GM19035 (cell line): ENCODE results near the gene ATP8A2.

Experiments used
- ATAC-seq: cut with Tn5 transposase; IDR thresholded peaks from one replicate; pipeline ENCODE4 v1.9.1; 2021; ENCODE audit not compliant: unreplicated experiment

The ATP8A2 gene

DNA sequence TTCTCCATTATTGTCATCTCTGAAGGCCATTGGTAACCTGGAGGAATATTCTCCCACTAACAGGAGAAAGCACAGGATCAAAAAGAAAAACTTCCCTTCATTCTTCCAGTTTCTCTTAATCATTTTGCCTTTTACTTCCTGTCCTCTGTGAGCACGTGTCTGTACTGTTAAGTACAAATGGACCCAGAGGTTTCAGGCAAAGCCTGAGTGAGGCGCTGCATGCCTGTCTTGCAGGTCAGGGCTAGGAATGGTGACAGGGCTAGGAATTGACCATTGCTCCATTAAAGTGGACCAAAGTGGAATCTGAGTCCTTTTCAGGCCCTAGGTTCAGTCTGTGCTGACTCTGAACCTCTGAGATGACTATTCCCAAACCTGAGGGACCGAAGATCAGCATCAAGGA lies 353.3 kb downstream of the ATP8A2 start:
- ATAC-seq = no peak

GRCh38 chr13:25727250-25727649 lies 355.5 kb downstream of the ATP8A2 start:
- no peak for ATAC-seq

GRCh38 chr13:25727810-25728209 lies 356.0 kb downstream of the ATP8A2 start:
- ATAC-seq = no peak

DNA sequence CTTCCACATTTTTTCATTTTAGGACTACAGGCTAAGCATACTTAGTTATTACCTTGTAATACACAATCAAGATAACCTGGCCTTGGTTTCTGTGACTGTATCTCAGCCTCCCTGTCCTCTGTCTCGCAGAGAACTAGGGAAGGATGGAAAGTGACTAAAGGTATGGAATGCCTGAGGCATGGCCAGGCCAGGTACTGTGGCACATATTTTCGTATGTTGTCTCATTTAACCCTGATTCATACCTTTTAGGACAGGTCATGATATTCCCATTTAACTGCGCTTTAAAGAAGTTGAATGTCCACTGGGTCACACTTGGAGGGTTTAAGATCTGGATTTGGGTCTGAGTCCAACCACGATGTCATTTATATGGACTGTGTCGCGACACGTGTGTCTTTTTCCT lies 357.4 kb downstream of the ATP8A2 start:
- ATAC-seq = no peak

DNA sequence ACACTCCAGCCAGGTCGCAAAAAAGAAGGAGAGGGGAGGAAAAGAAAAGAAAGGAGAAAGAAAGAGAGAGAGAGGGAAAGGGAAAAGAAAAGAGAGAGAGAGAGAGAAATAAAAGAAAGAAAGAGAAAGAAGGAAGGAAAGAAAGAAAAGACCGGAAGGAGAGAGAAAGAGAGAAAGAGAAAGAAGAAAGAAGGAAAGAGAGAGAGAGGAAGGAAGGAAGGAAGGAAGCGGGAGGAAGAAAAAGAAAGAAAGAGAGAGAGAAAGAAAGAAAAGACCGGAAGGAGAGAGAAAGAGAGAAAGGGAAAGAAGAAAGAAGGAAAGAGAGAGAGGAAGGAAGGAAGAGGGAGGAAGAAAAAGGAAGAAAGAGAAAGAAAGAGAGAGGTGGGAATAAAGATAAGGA lies 359.3 kb downstream of the ATP8A2 start:
- no peak for ATAC-seq

GRCh38 chr13:25731536-25731935 lies 359.8 kb downstream of the ATP8A2 start:
- ATAC-seq = no peak

GRCh38 chr13:25732111-25732865 lies 360.5 kb downstream of the ATP8A2 start:
- no peak for ATAC-seq

- no peak for ATAC-seq
Observed at GRCh38 chr13:25733001-25733491, 361.3 kb downstream of the ATP8A2 start.

GRCh38 chr13:25733696-25734435 lies 362.1 kb downstream of the ATP8A2 start:
- ATAC-seq = no peak

GRCh38 chr13:25738342-25739196 lies 366.8 kb downstream of the ATP8A2 start:
- ATAC-seq = no peak

GRCh38 chr13:25739376-25739775 lies 367.6 kb downstream of the ATP8A2 start:
- no peak for ATAC-seq

GRCh38 chr13:25741796-25742195 lies 370.0 kb downstream of the ATP8A2 start:
- no peak for ATAC-seq

DNA sequence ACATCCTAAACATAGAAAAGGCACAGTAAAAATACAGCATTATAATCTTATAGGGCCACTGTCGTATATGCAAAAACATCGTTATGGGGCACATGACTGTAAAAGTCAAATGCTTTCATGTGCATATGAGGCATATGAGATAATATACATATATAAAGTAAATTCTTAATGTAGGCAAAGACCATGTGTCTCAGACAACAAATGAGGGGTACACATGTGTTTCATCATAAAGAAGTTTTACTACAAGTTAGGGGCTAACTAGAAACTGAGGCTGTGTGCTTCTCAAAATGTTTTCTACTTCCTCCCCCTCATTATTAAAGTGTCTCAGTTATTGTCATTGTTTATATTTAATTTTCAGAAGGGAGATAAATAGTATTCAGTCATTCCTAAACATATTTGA lies 370.4 kb downstream of the ATP8A2 start:
- no peak for ATAC-seq

GRCh38 chr13:25743421-25743820 lies 371.6 kb downstream of the ATP8A2 start:
- no peak for ATAC-seq

DNA sequence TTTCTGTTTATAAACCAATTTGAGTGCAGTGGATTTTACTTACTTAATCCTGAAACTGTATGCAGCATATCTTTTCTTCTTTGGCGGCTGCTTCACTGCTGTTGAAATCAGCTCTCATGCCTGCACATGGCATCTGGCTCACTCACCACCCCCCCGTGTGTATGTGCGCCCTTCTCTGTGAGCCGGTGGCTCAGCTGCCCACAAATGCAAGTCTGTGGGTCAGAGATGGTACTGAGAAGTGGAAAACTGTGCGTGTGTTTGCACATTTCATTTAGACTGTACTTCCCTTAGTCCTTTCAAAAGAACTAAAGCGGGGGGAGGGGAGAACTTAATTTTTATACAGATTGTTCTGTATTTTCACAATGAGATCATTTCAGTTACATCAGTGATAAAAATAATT lies 372.4 kb downstream of the ATP8A2 start:
- no peak for ATAC-seq

GRCh38 chr13:25746131-25746530 lies 374.4 kb downstream of the ATP8A2 start:
- ATAC-seq = no peak

DNA sequence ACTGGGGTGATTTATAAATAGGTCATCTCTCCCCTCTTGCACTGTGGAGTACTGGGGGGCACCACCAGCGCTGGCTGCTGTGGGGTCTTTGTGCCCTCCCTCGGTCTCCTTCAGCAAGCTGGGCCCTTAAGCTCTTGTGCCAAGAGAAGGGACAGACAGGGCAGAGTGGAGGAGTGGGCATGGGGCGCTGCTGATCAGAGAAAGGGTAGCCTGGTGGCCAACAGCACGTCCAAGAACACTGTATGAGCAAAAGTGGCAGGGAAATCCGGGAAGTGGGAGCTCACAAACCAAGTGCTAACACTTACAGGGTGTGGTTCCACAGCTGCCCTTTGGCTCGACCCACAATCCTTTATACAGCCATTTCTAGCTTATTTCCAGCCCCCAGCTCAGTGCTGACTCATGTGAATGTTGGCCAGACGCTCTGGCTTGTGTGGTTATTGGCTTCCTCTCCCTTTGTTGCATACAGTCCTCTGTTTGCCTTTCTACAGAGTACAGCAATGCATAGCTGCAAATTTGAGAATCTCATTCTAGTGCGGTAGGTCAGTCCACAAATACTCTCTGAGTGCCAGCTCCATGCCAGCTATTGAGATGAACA lies 381.3 kb downstream of the ATP8A2 start:
- no peak for ATAC-seq

DNA sequence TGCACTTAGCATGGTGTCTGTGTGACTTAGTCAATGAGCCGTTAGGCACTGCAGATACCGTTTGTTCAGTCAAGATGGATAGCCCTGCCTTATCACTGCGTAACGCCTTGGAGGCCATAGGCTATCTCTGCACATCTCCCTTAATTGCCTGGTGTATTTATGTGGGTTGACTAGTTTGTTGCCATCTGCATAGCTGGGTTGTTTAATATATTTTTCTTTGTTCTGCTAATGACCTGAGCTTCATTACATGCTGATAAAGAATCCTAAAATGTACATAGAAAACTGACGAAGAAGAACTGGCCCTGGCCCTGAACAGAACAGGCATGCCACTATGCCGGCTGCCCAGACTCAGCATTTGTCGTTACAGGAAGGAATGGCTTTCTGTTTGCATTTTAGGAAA lies 382.2 kb downstream of the ATP8A2 start:
- ATAC-seq = no peak

- no peak for ATAC-seq
Observed at GRCh38 chr13:25756251-25756650, 384.5 kb downstream of the ATP8A2 start.

DNA sequence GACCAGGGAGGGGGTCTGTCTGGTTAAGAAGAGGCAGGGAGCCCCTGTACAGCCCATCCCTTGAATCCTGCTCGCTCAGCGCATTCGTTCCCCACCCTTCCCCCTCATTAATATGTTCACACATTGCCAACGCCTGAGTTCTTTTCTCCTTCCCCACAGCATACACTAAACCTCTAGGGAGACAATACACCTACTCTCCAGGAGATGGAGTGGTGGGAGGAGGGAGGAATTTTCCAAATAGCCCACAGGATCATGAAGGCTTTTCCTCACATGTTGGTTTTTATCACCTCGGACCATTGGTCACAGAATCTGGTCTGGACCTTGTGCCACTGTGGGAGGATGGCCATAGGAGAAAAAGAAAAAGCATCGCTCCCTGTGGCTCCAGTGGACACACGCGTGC lies 385.1 kb downstream of the ATP8A2 start:
- no peak for ATAC-seq

DNA sequence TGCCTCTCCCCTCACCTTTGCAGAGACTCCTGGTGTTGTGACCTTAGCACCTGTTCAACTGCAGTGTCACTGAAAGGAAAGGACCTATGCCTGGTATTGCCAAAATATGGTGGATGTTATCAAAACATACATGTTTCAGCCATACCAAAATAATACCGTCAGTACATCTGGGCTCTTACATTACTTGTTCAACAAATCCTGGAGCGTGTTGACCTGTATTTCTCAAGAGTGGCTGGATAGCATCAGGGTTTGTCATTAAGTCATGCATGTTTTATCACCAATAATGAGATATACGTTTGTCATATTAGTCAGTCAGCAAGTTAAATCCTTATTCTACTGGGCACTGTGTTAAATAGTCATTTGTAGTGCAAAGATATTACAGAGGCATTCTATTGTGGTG lies 389.3 kb downstream of the ATP8A2 start:
- ATAC-seq = no peak
